GM18867 (cell line): Measurements from ENCODE around the gene FBXL20.
"Not testable (repeated sequence)": the region's sequence is repeated elsewhere in the genome, so short reads cannot be mapped to it uniquely, and the experiment has no call there.

ENCODE experiments used
- ATAC-seq: cut with Tn5 transposase; IDR thresholded peaks from one replicate; pipeline ENCODE4 v1.9.1; 2021; ENCODE audit warnings: mild to moderate bottlenecking, moderate library complexity; ENCODE audit not compliant: unreplicated experiment

Gene FBXL20, protein sequence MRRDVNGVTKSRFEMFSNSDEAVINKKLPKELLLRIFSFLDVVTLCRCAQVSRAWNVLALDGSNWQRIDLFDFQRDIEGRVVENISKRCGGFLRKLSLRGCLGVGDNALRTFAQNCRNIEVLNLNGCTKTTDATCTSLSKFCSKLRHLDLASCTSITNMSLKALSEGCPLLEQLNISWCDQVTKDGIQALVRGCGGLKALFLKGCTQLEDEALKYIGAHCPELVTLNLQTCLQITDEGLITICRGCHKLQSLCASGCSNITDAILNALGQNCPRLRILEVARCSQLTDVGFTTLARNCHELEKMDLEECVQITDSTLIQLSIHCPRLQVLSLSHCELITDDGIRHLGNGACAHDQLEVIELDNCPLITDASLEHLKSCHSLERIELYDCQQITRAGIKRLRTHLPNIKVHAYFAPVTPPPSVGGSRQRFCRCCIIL

GRCh38 chr17:39401412-39402243 lies at the start of gene FBXL20:
FBXL20 (minus strand) TSS chr17:39401626; CDS start chr17:39401402, 224 bp downstream.
- ATAC-seq: peak; percentile 72

DNA sequence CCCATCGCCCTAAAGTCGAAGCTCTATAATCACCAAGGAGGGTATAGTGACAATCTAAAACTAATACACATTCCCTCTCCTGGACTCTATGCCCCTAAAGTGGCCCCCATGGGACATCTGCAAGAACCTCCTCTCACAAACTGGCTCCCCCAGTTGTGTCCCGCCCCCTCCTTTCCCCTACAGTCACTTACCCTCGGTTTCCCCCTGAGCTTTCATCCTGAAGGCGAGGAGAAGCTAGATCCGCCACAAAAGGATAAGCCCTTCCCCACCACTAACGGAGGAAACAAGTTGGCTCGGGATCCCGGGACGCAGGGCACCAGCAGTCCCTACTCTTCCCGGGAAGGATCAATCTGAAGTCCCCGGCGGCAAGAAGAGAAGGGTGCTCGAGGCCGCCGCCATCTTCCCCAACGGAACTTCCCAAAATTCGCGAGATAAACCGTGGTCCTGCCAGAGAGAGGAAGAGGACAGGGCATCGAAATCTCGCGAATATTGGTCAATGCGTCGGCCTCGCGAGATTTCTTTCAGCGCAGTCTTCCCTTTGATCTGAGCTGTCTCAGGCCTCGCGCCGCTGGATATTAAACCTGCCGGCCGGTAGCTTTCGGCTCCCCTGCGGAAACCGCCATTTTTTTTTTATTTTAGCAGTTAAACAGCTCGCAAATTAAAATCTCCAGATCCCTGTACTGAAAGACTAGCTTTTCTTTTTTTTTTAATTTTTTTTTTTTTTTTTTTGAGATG lies 49.6 kb upstream of the FBXL20 start, which contains the start of gene MED1:
MED1 (minus strand) TSS at position 417 of the 735 bp plus-strand sequence; CDS start at position 216, 201 bp downstream.
- peak; percentile 92 for ATAC-seq

GRCh38 chr17:39450051-39450450 lies 48.6 kb upstream of the FBXL20 start:
- ATAC-seq: no peak

- ATAC-seq: no peak
Measured at GRCh38 chr17:39447561-39447960, 46.1 kb upstream of the FBXL20 start.

- ATAC-seq: no peak
Measured at GRCh38 chr17:39443326-39443725, 41.9 kb upstream of the FBXL20 start.

- ATAC-seq: not testable (repeated sequence)
Measured at GRCh38 chr17:39439868-39440267, 38.4 kb upstream of the FBXL20 start.

DNA sequence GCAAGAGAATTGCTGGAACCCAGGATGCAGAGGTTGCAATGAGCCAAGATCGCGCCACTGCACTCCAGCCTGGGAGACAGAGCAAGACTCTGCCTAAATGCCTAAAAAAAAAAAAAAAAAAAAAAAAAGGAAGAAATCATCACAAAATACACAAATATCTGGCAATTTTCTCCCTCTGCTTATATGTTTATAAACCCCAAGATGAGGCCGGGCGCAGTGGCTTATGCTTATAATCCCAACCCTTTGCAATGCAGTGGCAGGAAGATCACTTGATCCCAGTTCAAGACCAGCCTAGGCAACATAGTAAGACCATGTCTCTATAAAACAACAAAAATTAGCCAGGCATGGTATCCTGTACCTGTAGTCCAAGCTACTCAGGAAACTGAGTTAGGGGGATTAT lies 28.2 kb upstream of the FBXL20 start:
- no peak for ATAC-seq

DNA sequence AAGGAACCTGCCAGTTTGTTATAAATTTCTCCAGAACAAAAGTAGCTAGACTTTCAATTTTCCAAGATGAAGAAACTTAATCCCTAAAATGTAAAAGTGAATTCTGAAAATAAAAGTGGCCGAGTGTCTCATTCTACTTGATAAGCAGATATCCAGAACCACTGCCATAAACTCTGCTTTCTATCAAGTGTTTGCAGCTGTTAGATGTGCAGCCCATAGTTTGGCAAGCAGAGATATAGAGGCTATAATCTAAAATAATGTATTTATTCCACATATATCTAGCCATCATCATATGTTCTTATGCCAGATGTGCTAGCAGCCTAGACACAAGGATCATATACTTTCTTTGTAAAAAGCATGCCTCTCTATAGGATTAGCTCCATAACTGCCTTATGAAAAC lies 14.7 kb upstream of the FBXL20 start:
- ATAC-seq: no peak

DNA sequence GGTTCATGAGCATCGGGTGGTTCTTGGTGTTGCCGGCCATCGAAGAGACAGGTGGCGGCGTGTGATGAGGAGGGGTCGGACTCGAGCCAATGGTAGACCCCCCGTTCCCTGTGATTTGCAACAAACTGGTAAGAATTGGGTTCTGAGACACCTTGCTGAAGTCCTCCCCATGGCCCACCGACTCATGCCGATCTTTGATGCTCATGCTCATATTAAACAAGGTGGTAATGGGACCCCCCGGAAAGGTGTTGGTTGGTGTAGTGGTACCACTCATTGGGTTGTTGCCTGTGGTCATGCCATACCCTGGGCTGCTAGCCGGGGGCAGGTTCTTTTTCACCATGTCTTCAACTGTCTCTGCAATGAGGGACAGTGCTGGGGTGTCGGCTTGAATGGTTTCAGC lies 8.9 kb upstream of the FBXL20 start:
- no peak for ATAC-seq

GRCh38 chr17:39408360-39408759 lies 6.9 kb upstream of the FBXL20 start:
- ATAC-seq: no peak

GRCh38 chr17:39406951-39407350 lies 5.5 kb upstream of the FBXL20 start:
- ATAC-seq: no peak

DNA sequence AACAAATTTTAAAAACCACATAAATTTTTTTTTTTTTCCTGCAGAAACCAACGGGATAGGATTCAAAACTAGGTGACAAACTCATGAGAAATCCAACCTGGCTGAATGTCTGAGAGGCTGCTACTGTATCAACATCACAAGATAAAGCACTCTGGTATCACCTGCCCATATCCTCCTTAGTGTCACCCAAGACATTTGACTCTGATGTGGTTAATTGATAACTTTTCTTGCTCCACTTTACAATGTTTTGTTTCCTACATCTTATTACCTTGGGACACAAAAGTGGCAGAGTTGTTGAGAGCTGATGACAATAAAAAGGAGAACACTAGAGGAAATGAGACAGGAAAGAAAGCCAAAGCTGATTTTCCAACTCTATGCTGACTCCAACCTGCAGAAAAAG lies 4.0 kb upstream of the FBXL20 start:
- no peak for ATAC-seq

DNA sequence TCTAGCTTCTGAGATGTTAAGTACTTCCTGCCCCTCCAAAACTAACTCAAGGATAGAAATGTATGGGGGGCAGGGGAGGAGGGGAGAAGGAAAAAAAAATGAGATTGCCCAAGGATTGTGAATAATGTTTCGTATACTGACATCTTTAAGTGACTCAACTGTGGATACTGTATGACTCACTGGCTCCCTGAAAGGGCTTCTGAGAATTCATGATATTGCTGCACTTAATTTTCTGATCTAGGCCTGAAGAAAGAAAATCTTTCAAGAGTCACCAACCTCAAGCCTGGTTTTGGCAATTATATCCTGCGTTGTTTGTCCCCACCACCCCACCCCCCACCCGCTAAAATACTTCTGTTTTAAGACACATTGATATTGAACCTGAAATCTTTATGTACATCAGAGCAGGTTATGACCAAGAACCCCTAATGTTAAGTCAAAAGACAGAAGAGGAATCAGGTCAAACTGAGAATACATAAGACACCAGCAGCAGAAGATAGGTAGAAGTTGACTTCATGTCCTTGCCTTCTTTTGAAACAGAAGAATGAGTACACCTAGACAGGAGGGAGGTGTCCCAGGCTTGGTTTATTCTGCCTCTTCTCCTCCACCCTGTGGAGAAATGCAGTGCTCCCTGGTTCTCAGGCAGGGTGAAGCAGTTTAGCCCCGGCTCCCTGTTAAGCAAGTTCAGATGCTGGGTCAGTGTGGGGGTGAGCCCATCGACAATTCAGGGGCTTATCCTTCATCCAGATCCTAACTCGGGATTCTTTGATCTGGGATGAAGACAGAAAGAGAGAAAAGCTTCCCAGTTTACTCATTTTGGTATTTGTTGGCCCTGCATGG lies 3.3 kb upstream of the FBXL20 start:
- no peak for ATAC-seq

DNA sequence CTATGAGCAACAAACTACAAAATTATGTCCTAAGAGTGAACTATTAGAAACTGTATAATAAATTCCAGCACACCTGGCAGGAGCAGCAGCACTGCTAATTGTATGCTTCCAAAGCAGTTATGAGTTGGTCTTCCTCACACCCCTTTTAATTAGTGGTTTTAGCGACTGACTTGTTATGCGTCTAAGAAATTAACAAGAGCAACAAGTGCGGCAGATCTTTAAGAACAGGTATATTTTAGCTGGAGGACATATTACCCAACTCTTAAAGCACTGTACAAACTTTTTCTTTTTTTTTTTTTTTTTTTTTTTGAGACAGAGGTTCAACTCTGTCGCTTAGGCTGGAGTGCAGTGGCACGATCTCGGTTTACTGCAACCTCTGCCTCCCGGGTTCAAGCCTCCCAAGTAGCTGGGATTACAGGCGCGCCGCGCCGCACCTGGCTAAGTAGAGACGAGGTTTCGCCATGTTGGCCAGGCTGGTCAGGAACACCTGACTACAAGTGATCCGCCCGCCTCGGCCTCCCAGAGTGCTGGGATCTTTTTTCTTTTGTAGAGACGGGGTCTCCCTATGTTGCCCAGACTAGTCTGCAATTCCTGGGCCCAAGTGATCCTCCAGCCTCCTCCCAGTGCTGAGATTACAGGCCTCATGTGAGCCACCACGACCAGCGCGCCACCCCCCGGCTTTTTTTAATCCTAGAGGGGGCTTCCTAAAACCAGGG lies 1.6 kb upstream of the FBXL20 start:
- ATAC-seq: no peak

GRCh38 chr17:39402244-39402889 lies 941 bp upstream of the FBXL20 start:
- ATAC-seq: peak; percentile 63

DNA sequence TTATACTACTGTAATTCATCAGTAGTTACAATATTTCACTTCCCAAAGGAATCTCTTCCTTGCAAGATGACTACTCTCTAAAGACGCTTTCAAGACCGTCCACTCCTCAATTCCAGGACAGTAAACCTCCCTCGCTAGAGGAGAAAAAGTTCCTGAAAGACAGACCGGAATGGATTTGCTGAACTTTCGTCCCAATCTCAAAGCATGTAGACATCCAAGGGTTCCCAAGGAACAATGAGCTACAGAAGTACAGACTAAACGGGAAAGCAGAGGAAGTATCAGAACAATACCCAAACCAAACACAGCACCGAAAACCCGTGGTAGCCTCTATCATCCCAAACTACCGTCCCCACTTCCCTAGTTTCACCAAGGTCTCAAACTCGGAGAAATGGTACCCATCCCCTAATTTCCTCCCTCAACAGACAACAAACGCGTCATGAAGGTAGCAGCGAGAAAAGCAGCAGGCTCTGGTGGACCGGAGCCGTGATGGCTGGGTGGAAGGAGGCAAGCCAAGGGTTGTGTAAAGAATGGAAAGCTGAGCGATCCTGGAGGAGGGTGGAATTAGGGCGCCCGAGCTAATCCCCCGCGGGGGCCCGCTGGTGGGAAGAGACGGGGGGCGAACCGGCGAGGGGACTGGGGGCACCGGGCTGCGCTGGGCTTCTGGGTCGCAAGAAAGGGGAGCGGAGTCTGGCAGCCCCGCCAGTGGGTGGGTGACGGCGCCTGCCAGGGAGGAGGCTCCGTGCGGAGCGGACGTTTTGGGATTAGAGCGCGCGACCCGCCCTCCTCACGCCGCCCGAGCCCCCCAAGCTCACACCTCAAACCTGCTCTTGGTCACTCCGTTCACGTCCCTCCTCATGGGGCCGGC lies 647 bp downstream of the FBXL20 start:
- peak; percentile 6 for ATAC-seq

DNA sequence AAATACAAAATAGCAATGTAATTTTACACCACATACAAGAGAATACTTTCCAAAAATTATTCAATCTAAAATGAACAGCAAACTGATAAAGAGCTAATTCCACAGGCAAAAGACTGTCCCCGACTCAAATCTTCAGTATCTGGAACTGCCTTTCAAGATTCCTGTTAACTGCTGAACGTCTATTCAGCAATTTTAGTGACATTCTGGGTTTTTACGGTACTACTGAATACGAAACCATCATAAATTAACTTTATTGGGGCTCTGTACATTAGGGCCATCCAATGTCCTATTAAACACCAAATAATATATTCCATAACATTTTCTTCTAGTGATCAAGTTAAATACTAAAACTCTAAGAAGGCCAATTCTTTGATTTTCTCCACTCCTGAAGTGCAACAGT lies 1.6 kb downstream of the FBXL20 start:
- ATAC-seq: no peak

DNA sequence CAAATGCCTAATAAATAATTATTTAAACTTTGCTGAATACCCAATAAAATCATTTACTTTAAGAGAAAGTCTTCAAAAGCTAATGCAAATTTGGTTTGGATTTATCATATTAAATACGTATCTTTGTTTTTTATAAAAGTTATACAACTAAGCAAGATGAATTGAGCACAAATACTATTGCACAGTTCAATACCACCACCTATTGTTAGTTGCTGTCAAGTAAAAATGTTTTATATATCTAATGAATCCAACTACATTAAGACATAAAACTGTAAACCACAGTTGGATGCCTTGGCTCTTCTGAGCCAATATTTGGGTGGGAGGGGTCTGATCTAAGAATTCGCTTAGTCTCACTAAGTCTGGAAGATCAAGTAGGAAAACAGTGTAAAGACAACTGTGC lies 7.7 kb downstream of the FBXL20 start:
- no peak for ATAC-seq
